NT2/D1 (cell line): ENCODE results near the gene MTREX.

Source experiments
- SUZ12 ChIP-seq: IDR thresholded peaks from 2 replicates; pipeline ENCODE4 v1.6.1; 2011; ENCODE audit not compliant: insufficient read length, insufficient read depth; ENCODE audit errors: extremely low read depth
- YY1 ChIP-seq: IDR thresholded peaks from 2 replicates; pipeline ENCODE4 v1.6.1; 2011; ENCODE audit not compliant: insufficient read length, insufficient read depth

GRCh38 chr5:55372130-55372925, 64.5 kb downstream of the MTREX start:
- no peak for TF ChIP-seq SUZ12
- no peak for TF ChIP-seq YY1
